GM19043 (cell line): Measurements from ENCODE around the gene SH3BGRL2.

ENCODE experiments used
- ATAC-seq: cut with Tn5 transposase; IDR thresholded peaks from one replicate; pipeline ENCODE4 v1.9.1; 2021; ENCODE audit warnings: low read depth; ENCODE audit not compliant: unreplicated experiment

SH3BGRL2 gene

DNA sequence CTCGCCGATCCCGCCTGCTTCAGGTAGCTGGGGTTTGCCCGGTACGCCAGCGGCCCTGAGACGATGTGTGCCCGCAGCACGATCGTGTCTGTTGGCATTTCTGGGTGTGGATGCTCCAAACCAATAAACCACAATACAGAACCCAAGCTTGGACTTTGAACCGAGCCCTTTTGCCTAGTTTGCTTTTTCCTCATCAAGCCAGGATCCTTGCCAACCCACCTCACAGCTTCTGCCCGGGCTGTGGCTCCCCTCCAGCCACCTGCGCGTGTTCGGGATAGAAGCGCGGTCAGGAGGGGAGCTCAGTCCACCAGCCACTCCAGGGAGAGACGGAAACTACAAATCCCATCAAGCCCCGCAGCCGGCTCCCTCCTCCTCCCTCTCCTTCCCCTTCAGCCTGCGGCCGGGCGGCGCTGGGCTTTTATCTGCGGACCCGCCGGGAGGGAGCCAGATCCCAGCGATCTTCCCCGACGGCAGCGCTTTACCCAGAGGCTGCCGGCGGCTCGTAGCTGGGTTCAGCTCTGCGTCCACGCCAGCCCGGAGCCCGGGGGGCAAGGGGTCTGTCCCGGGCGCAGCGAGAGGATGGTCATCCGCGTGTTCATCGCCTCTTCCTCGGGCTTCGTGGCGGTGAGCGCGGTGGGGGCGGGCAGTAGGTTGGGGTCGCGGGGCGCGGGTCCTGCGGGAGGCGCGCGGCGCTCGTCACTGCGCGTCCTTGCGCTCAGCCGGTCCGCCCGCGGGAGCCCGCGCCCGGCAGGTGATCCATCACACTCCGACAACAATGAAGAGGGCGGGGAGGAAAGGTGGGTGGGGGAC lies at the start of gene SH3BGRL2:
TSS of gene SH3BGRL2 (plus strand) at position 447 of the 810 bp plus-strand sequence. CDS start at position 580, 133 bp downstream.
- ATAC-seq: no peak

DNA sequence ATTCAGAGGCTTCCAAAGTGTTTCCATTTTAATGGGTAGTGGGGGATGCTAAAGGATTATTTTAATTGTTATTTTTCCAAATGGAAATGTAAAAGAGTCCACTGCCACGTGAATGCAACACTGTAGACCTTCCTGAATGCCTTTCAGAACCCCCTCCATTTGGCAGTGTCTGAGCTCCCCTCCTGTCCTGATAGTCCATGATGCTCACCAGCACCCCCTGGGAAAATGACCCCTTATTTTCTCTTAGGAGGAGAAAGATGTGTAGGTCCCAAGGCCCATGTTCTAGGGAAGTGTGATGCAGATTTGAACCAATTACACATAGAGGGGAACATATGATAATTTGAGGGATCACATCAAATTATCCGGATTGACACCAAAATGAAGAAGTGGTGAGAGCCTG lies 46.8 kb upstream of the SH3BGRL2 start:
- no peak for ATAC-seq

DNA sequence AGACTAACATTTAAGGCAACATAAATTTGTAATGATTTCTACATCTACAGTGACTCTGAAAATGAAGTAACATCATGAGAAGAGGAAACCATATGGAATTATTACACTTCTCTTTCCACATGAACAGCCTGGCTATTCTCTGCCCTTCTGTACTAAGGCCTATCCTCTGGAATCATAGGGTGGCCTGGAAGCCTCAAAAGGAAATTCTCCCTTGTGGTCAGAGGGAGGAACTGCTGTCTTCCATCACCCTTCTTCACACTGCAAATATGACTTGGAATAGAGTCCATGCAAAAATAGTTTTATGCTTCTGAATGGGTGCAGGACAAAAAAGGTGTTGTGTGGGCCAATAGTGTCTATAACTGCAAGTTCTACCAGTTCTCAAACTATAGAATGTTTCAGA lies 44.6 kb upstream of the SH3BGRL2 start:
- ATAC-seq: no peak

DNA sequence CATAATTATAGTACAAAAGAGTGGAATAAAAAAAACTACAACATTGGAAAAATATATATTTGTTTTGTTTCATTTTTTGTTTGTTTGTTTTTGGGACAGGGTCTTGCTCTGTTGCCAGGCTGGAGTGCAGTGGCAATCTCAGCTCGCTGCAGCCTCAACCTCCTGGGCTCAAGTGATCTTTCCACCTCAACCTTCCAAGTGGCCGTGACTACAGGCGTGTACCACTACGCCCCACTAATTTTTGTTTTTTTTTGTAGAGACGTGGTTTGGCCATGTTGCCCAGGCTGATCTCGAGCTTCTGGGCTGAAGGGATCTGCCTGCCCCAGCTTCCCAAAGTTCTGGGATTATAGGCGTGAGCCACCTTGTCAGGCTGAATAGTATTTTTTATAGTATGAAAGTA lies 41.4 kb upstream of the SH3BGRL2 start:
- ATAC-seq: no peak

DNA sequence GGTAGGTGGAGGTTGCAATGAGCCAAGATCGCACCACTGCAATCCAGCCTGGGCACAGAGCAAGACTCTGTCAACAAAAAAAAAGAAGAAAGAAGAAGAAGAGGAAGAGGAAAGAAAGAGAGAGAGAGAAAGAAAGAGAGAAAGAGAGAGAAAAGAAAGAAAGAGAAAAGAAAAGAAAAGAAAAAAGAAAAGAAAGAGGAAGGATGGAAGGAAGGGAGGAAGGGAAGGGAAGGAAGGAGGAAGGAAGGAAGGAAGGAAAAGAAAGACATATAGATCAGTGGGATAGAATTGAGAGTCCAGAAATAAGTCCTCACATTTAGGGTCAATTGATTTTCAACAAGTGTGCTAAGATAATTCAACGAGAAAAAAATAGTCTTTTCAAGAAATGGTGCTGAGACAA lies 34.0 kb upstream of the SH3BGRL2 start:
- no peak for ATAC-seq

DNA sequence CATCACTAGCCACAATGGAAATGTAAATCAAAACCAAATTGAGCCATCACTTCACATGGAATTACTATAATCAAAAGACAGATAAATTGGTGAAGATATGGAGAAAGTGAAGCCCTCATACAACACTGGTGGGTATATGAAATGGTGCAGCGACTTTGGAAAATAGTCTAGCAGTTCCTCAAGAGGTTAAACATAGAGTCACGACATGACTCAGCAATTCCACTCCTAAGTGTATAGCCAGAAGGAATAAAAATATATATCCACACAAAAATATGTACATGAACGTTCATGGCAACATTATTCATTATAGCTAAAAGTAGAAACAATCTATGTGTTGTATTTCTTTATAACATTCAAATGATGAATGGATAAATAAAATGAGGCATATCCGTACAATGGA lies 33.1 kb upstream of the SH3BGRL2 start:
- ATAC-seq: no peak

DNA sequence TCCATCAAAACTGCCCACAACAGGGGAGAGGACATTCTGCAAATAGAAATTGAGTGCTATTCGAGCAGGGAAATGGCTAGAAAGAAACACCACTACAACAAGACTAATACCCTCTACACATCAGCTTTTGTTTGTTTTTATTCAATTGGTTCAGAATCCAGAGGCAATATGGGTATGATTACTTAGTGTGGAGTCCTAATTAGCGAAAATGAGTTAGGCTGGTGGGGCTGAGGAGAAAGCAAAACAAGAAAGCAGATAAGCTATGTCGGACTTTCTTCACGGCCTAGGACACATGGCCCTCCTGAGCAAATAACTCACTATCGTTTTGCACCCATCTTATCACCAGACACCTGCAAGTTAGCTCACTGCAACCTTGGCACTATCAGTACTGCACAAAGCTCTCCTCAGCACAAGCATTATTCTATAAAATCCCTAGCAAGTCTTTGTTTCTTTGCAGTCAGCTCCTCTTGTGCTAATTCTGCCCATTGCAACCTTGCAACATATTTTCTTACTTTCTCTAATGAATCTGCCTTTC lies 31.3 kb upstream of the SH3BGRL2 start:
- no peak for ATAC-seq

DNA sequence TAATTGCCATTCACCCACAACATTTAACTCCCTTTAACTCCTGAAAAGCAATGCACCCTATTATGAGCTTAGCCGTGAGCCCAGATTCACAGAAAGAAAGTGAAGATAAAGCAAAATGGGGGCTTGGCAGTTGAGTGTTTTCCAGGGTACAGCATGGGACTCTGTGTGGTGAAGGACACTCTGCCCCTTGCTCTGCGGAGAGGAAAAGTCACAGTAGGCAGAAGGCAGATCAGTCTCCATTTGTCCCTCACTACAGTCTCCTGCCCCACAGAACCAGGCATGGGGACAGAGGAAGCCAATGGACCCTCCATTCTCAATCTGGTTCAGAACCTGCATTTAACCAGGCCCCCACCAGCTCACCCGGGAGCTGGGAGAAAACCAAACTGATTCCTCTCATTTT lies 30.8 kb upstream of the SH3BGRL2 start:
- no peak for ATAC-seq

DNA sequence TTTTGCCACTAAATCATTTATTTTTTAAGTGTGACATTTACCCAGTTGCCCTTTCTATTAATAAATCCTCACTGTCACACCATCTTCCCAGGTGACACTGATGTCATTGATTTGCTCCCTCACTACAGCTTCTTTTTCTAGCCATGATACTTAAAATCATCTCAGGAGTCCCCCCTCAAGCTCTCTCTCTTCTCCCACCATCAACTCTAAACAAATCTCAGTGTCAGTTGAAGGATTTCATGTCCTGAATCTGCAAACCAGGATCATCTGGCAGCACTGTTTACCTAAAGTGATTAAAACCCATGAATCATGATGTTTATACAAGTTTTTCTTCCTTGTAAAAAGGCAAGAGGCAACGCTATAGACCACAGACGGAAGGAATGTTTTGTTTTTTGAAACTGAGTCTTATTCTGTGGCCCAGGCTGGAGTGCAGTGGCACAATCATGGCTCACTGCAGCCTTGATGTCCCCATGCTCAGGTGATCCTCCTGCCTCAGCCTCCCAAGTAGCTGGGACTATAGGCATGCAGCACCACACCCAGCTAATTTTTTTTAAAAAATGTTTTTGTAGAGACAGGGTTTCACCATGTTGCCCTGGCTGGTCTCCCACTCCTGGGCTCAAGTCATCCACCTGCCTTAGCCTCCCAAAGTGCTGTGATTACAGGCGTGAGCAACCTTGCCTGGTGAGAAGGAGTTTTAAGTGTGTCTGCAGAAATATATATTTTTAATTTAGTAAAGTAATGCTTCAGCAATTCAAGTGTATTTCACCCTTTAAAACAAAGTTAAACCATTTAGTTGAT lies 30.1 kb upstream of the SH3BGRL2 start:
- ATAC-seq: no peak

DNA sequence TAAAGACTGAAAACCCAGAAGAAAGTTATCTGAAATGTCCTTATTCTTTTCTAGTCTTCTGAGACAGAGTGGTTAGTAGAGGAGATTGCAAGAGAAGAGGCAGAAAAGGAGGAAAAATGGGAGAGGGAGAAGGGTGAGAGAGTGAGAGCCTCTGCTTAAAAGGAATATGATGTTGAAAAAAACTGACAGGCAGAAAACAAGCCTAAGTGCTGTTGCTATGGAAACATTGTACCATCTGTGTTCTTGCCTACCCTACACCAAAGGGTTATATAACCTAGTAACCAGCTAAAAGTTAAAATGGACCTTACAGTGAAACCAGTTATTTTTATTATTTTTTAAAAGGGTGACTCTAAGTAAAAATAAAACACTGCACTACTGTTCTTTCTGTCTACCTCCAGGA lies 28.3 kb upstream of the SH3BGRL2 start:
- no peak for ATAC-seq

DNA sequence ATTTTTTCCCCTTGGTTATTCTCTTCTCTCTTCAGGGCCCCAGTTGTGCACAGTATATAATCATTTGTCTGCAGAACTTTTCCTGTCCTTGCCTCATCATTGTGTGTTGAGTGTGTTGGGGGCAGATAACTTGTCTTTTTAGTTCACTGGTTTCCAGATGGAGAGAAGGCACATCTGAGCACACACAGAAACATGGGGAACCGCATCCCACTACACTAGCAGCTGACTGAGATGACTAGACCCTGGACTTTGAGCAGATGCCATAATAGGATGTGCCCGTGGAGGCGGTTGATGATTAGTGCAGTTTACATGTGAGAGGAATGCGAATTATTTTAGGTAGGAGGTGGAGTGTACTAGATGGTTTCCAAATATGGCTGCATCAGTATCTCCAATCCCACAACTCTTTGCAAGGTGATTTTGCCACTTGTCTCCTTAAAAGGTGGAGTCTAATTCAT lies 26.5 kb upstream of the SH3BGRL2 start:
- ATAC-seq: no peak

DNA sequence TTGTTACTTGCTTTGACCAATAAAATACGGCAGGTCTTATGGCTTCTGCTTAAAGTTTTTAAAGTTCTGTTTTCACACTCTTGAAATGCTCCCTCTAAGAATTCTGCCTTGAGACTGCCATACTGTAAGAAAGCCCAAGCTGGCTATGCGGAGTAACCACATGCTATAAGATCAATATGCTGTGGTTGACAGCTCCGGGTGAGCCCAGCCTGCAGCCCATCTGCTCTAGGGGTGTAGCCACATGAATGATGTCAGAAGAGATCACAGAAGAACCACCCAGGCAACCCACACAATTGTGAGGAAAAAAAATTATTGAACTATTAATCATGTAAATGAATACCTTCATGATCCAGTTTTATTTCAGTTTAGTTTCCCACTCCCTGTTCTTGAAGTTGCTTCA lies 26.1 kb upstream of the SH3BGRL2 start:
- no peak for ATAC-seq

DNA sequence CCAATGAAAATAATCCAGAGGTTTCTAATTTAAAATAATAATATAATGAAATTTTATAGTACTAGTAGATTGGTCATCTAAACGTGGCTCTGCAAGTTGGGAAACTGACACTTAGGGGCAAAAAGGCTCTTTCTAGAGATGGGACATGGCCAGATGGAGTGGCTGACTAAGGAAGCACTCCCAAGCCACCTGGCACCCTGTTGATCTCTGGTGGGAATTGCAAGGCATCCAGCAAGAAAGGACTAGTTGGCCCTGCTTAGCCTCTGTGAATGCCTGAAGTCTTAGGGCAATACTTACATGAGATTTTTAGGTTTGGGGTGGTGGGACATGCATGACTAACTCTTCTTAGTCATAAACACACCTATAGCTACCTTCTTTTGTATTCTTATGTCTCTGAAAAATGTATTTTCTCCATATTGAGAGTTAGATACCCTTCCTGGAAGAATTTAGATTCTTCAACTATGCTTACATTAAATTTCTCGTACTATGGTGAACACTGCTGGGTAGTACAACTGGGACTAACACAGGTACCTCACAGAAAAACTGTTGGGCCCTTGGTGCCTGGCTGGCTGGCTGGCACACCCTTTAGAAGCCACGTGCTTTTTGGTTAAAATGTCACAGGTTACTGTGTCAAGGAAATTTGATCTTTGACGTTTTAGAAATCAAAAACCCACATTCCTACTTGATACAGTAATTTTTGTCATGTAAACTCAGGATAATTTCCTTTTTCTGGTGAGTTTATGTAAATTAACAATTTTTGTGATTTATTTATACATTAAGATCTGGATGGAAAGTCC lies 25.0 kb upstream of the SH3BGRL2 start:
- ATAC-seq: no peak

DNA sequence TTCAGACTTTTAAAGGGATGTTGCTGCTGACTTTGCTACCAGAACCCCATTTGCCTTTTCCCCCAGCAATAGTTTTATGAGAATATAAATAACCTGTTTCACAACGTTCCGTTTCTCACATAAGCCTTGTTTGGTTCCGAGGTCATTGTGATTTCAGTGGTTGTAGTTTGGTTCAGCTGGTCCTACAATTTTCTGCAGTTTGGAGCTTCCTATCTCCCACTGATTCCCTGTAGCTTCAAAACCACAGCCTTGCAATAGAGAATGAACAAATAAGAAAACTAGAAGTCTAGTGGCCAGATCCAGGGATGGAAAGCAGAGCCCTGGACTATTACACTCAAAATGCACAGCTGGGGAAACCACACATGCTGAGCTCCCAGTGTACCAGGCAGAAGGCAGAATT lies 24.1 kb upstream of the SH3BGRL2 start:
- ATAC-seq: no peak

DNA sequence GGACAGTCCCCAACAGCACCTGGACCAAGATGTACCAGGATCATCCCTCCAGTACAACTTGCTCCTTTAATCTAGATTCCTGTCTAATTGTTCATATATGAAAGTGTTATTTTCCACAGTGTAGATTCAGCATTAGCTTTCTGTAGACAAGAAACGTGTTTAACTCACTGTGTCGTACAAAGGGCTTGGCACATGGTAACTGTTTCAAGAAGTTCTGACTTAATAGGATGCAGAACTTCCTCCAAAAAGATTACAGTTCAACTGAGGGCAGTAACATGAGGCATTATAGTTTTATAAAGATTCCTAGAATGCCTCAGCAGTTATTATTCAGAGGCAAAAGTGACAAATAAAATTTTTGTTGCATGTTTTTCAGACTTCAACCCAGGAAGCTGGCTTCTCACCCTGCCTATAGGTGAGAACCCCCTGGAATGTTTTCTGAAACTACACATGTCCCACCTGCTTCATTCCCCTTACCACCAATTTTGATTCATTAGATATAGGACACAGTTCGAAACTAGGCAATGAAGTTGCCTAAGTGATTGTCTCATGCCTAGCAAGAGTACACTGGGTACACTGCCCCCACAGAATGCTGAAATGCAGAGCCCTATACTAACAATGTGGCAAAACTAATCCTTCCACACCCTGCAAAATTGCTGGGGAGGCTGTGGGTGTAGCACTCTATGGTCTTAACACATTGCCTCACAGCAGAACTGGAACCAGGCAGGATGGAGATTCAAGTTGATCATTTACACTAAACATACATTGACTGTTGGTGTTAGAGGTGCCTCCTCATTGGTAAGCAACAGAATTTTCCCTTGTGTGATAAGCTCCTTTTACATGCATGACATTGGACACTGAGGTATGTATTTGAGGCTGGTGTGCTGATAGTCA lies 22.6 kb upstream of the SH3BGRL2 start:
- no peak for ATAC-seq

DNA sequence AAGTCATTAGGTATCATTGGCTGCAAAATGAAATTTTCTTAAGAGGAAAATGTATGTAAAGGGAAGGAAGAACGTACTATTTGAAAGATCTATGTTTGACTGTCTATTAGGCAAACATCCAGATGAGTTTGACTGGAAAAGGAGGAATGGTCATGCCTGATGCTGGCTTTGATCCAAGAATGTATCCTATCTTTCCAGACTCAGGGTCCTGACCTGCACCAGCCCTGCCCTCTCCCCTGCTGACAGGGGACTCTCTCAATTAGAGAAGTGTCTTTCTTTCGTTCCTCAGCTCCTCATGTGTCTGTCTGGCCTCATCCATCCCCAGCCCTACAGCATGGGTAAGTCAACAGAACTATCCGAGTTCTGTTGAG lies 21.9 kb upstream of the SH3BGRL2 start:
- ATAC-seq: no peak

DNA sequence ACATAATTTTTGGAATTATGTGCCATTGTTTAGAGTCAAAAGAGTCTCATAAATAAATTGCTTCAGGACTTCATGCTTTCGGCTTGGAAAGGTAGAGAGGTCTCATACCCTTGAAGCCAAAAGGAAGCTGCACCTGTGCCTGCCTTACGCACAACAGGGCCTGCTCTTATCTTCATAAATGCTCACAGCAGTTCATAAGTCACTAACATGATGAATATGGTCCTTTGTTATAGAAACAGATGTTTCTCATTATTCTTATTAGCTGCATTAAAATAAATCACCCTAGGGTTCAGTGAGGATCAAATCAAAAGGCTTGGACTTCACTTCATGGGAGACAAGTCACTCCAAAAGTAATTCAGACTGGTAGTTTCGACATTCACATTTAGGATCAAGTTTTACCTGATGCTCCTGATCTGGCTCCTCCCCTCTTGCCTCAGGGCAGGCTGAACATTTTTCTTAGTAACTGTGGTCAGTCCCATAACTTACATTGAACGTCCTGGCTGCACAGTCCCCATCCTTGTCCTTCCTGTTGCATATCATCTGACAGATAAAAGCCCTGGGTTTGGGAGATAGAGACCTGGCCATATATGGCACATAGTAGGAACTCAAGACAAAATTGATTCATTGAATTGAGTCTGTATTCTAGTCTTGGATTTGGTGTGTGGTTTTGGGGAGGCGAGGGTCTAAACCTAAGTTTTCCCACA lies 20.7 kb upstream of the SH3BGRL2 start:
- ATAC-seq: no peak

DNA sequence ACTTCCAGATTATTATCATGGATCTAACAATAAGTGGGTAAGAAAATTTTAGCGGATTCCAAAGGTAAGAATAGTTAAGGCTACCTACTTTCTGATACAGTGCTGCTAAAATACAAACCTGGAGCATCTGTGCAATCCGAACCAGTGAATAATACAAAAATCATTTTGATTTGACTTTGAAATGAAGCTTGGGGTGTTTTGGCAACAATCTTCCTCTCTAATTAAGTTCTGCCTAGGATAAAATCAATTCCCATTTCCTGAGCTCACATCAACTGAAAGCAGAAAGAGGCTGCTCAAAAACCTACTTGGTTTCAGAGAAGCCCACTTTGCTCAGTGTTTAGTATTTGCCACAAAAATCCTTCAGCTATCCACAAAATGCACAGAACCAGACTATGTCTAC lies 18.7 kb upstream of the SH3BGRL2 start:
- ATAC-seq: no peak

DNA sequence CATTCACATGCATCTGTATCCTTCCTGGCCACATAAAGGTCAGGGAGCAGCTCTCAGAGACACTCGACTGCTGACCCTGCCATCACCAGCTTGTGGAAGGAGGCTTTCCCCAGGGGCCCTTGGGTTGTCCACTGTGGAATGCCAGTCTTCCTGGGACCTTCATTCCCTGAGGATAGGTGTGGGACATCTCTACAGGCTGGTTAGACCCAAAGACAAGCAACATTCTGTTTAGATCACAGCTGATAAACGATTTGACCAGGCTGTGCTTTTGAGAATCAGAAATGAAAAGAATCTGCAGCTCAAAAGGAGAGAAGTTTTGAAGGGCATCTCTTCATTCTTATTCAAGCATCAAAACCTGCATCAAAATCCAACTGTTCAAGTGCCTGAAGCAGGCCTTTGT lies 18.2 kb upstream of the SH3BGRL2 start:
- ATAC-seq: no peak
